DND-41 (cell line): Measurements from ENCODE around the gene ERVK3-1.

ENCODE experiments used
- ATAC-seq: fragments of 200-7000 bp; cut with Tn5 transposase; 3 replicates; pipeline ENCODE4 v1.9.1; 2021; ENCODE audit warnings: low read depth; ENCODE audit not compliant: insufficient read depth
- DNase-seq: peaks from one replicate; pipeline ENCODE4 v3.0.0-alpha.2; 2020
- H2AFZ ChIP-seq: 2 replicates; pipeline ENCODE4 v1.6.0; 2012; ENCODE audit warnings: low read depth, low read length
- H3K27ac ChIP-seq: 2 replicates; pipeline ENCODE4 v1.5.1; 2012; ENCODE audit warnings: low read length, inconsistent platforms
- H3K27me3 ChIP-seq: fragments of 200-600 bp; sonication (generic); 2 replicates; pipeline ENCODE4 v1.6.0; 2012; ENCODE audit warnings: low read length, mild to moderate bottlenecking, inconsistent platforms; ENCODE audit not compliant: insufficient read depth, poor library complexity
- H3K36me3 ChIP-seq: 2 replicates; pipeline ENCODE4 v1.5.1; 2012; ENCODE audit warnings: low read length, inconsistent platforms; ENCODE audit not compliant: insufficient read depth
- H3K4me1 ChIP-seq: 2 replicates; pipeline ENCODE4 v1.5.1; 2012; ENCODE audit warnings: mild to moderate bottlenecking, low read length; ENCODE audit not compliant: insufficient read depth
- H3K4me2 ChIP-seq: 2 replicates; pipeline ENCODE4 v1.6.0; 2012; ENCODE audit warnings: mild to moderate bottlenecking, moderate library complexity, low read length, inconsistent platforms; ENCODE audit not compliant: insufficient read depth
- H3K4me3 ChIP-seq, 2 experiments: fragments of 200-600 bp in 1 of 2; shearing (Covaris generic) in 1 of 2; 2 replicates each; pipeline ENCODE4 v1.5.1; 2012 to 2016; ENCODE audit warnings: inconsistent platforms in 2 of 2, low read length in 2 of 2, mild to moderate bottlenecking in 2 of 2, low read depth in 1 of 2, moderate library complexity in 1 of 2
- H3K79me2 ChIP-seq: 2 replicates; pipeline ENCODE4 v1.6.0; 2012; ENCODE audit warnings: low read length, inconsistent platforms; ENCODE audit not compliant: insufficient read depth
- H3K9ac ChIP-seq: 2 replicates; pipeline ENCODE4 v1.6.0; 2012; ENCODE audit warnings: low read depth, mild to moderate bottlenecking, inconsistent platforms, low read length, moderate library complexity
- H3K9me3 ChIP-seq: 2 replicates; pipeline ENCODE4 v1.5.1; 2012; ENCODE audit warnings: low read length, moderate library complexity, mild to moderate bottlenecking, inconsistent platforms; ENCODE audit not compliant: insufficient read depth, severe bottlenecking
- H4K20me1 ChIP-seq: 2 replicates; pipeline ENCODE4 v1.6.0; 2012; ENCODE audit warnings: low read length; ENCODE audit not compliant: insufficient read depth
- CTCF ChIP-seq: IDR thresholded peaks from 2 replicates; pipeline ENCODE4 v1.5.1; 2012; ENCODE audit warnings: borderline replicate concordance, low read length, moderate library complexity, mild to moderate bottlenecking; ENCODE audit not compliant: poor library complexity, severe bottlenecking; ENCODE audit errors: extremely low read depth
- EZH2 ChIP-seq: IDR thresholded peaks from 3 replicates; pipeline ENCODE4 v1.6.1; 2012; ENCODE audit warnings: borderline replicate concordance, low read depth, mild to moderate bottlenecking, moderate library complexity, low read length, inconsistent platforms; ENCODE audit not compliant: severe bottlenecking

Gene ERVK3-1

GRCh38 chr19:58268344-58268743 lies 36.8 kb upstream of the ERVK3-1 start:
- ATAC-seq, result no peak
- no peak overlapping the region for H2AFZ ChIP-seq
- no peak overlapping the region for H3K27ac ChIP-seq
- no peaks in the 10 kb centered on the region for H4K20me1 ChIP-seq
- DNase-seq, result no peak
- H3K4me3 ChIP-seq, result no peak overlapping the region
- TF ChIP-seq EZH2 (no peak), CTCF (no peak)
- H3K4me2 ChIP-seq, result no peak overlapping the region
- peaks cover 6% of the 10 kb centered on the region for H3K79me2 ChIP-seq
- peaks cover 62% of the 10 kb centered on the region for H3K36me3 ChIP-seq
- H3K4me1 ChIP-seq, result no peaks in the 10 kb centered on the region
- H3K9me3 ChIP-seq, result peaks cover 74% of the 10 kb centered on the region
- no peaks in the 10 kb centered on the region for H3K27me3 ChIP-seq
- H3K9ac ChIP-seq, result no peak overlapping the region

GRCh38 chr19:58274771-58275201 lies 30.4 kb upstream of the ERVK3-1 start:
- no peak for ATAC-seq
- no peak for DNase-seq
- Histone ChIP-seq H3K79me2 (peaks cover 45% of the 10 kb centered on the region), H3K9ac (no peak overlapping the region), H3K36me3 (peaks cover 55% of the 10 kb centered on the region), H3K27ac (no peak overlapping the region), H3K27me3 (no peaks in the 10 kb centered on the region), H4K20me1 (no peaks in the 10 kb centered on the region), H3K9me3 (peaks cover 26% of the 10 kb centered on the region), H2AFZ (no peak overlapping the region), H3K4me3 (no peak overlapping the region), H3K4me1 (peaks cover 21% of the 10 kb centered on the region), H3K4me2 (no peak overlapping the region)
- TF ChIP-seq EZH2 (no peak), CTCF (no peak)

- no peak overlapping the region for H3K4me2 ChIP-seq
- no peaks in the 10 kb centered on the region for H3K27me3 ChIP-seq
- DNase-seq, result no peak
- no peak overlapping the region for H3K4me3 ChIP-seq
- H3K27ac ChIP-seq, result no peak overlapping the region
- no peak for ATAC-seq
- peaks cover 19% of the 10 kb centered on the region for H3K9me3 ChIP-seq
- H4K20me1 ChIP-seq, result no peaks in the 10 kb centered on the region
- TF ChIP-seq EZH2, result no peak
- no peak for TF ChIP-seq CTCF
- H3K36me3 ChIP-seq, result peaks cover 53% of the 10 kb centered on the region
- no peak overlapping the region for H3K9ac ChIP-seq
- H2AFZ ChIP-seq, result no peak overlapping the region
- peaks cover 28% of the 10 kb centered on the region for H3K4me1 ChIP-seq
- peaks cover 52% of the 10 kb centered on the region for H3K79me2 ChIP-seq
These were observed 29.6 kb upstream of the ERVK3-1 start for GRCh38 chr19:58275564-58275963.

GRCh38 chr19:58277197-58277596 lies 28.0 kb upstream of the ERVK3-1 start:
- Histone ChIP-seq H3K27me3 (no peaks in the 10 kb centered on the region), H2AFZ (no peak overlapping the region), H3K9ac (no peak overlapping the region), H3K4me3 (0 out of 4 replicates have a peak overlapping the region, but pooled peaks of 1 of the 2 experiments have one; percentile 23), H3K27ac (no peak overlapping the region), H3K4me1 (peaks cover 41% of the 10 kb centered on the region), H3K4me2 (peak overlapping the region; percentile 88), H3K79me2 (peaks cover 67% of the 10 kb centered on the region), H3K36me3 (peaks cover 47% of the 10 kb centered on the region), H3K9me3 (peaks cover 4% of the 10 kb centered on the region), H4K20me1 (peaks cover 5% of the 10 kb centered on the region; the same call in 1 of the 2 replicates)
- ATAC-seq, result no peak
- TF ChIP-seq EZH2 (no peak), CTCF (no peak)
- no peak for DNase-seq
